DMS153 treated with DMSO at 0.1 percent for 48 hours (cell line): ENCODE data around the gene ANKH.

Source experiments
- DNase-seq: peaks from one replicate; lab custom pipeline; 2025; ENCODE audit not compliant: unreplicated experiment; lab: John Stamatoyannopoulos, UW

ANKH gene

DNA sequence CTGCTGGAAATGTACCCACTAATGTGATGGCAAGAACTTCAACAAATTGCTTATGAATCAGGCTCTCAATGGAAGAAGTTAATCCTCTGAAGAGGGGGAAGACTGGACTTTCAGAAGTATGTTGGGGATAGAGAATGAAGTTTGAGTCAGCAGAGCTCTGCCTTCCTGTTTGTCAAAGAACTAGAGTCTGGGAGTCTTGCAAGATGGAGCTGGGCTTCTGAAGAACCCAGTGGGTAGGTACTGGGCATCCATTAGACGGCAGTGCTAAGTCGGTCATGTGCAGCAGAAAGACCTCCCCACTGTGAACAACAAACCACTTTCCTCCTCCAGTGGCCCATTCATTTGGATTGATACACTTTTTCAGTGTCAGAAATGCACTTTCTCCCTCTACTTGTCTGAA lies 172.4 kb downstream of the ANKH start:
- DNase-seq = no peak

DNA sequence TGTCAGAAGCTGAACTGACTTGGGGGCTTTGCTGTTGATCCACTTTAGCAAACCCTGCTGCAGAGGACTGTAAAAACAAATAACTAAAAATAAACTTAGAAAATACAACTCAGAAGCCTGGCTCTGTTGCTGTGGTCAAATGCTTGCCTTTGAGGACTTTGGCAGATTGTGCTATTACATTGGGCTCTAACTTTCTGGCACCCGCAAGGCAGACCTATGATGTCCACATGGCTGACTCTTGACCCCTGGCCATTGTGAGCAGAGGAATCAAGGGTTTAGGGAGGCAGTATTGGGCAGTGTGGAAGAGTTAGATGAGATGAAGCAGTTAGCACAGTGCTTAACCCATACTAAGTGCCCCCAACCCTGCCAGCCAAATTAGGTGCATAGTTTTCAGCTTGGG lies 173.1 kb downstream of the ANKH start:
- DNase-seq = no peak

DNA sequence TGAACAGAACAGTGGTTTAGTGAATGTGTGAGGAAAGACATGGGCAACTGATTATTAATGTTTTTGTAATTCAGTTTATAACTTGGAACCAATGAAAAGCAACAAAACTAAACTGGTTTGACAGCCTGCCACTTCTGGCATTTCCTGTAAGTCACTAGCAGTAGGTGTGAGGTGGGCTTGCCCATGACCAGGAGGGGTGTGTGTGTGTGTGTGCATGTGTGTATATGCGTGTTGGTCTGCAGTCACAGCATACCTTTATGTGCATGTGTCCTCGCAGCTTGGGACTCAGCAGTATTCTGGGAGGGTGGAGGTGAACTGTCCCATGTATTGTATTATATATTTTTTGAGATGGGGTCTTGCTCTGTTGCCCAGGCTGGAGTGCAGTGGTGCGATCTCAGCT lies 174.7 kb downstream of the ANKH start:
- DNase-seq = no peak

DNA sequence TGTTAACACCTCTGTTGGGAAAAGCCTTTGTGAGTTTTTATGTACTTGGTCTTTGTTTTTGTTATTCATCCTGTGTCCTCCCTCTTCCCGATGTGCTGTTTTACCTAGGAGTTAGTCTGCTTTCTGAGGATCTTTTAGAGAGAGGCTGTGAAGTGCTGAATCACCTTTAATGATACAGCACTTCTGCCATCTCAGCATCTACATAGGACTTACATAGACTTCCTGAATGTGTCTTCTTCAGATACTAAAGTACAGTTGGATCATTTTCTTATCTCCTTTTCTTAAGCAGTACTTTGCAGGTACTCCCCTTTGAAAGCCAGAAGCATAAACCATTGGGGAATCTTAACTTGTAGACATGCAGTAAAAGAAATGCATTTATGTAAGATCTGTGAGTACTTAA lies 175.5 kb downstream of the ANKH start:
- no peak for DNase-seq

DNA sequence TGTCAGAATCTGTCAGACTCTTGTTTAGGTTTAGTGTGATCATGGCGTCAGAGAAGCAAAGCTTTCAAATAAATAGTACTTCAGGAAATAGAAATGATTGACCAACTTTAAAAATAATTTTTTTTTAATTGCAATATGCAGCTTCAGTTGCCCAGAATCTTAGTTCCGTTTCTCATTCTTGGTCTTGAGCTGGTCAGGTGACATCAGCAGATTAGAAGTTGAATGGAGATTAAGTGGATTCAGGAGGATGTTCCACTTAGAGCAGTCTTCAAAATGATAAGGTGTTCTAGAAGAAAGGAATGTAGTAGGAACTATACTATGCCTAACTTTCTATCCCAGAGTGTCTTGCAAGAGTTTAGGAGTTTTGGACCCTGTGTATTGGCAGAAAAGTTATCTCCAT lies 176.4 kb downstream of the ANKH start:
- no peak for DNase-seq

DNA sequence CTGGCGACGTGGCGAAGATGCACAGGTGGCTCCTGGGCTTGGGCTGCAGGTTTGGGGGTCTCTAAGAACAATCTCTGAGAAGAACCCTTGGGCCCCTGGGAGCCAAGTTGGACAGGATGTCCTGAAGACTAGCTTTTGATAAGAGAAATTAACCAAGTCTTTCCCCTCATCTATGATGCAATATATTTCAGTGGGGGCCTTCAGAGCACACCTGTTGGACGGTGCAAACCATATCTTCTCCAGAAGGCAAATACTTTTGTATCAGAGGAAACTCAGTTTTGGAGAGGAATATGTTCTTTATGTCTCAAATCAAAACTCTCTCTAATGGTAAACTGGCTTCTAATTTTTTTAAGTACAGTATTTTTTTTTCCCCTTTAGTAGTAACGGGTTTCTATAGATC lies 178.5 kb downstream of the ANKH start:
- DNase-seq = no peak

DNA sequence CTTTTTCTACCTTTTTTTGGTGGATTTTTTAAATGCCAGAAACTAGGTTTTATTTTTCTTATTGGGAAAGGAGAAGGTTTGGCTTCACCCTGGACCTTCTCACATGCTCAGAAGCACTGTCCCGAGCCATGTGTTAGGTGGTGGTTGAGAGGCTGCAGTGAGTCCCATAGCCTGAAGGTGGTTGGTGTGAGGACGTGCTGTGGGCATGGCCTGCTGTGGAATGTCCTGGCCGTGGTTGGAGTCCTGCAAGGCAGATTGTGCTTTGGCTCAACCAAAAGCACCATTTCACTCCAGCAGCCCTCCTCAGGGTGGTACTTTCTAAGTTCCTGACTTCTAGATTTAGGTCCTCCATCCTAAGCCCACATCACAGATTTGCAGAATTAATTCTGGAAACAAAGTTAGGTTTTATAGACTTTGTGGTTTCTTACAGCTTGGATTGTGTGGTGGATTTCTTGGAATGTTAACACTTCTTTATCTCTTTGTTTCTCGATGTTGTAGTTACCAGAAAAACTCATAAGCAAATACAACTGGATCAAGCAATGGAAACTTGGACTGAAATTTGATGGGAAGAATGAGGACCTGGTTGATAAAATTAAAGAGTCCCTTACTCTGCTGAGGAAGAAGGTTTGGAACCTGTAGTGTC lies 184.4 kb downstream of the ANKH start:
- DNase-seq = no peak

DNA sequence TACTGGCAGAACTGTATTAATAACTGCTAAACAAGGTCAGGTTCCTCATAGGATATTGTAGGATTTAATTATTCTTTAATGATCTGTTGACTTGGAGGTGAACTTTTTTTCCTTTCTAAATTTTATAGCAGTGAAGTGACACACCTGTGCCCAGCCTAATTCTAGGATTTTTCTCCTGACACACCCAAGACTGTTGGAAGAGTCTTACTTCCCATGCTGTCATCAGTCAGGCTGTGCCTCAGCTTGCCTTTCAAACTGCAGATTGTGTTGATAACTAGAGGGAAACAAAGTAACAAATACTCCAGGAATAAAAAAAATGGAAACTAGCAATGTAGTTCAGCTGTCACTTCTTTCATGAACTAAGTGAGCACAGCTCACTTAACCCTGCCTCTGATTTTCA lies 185.1 kb downstream of the ANKH start:
- DNase-seq = no peak

DNA sequence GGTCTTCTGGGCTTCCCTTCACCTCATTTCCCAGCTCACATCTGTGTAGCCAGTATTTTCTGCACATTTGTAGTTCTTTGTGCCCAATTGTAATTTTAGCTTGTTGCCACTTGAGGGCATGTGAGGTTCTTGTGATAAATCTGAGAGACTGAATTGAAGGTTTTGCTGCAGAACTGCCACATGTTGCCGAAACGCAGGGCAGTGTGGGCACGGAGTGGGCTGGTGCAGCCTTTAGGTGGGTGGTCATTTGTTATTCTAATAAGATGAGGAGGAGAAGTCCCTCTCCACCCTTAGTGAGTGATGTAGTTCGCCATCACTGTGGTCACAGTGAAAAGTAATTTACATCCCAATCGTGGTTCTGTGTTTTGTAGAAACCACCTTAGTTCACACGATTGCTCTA lies 185.8 kb downstream of the ANKH start:
- peak; percentile 71 for DNase-seq

DNA sequence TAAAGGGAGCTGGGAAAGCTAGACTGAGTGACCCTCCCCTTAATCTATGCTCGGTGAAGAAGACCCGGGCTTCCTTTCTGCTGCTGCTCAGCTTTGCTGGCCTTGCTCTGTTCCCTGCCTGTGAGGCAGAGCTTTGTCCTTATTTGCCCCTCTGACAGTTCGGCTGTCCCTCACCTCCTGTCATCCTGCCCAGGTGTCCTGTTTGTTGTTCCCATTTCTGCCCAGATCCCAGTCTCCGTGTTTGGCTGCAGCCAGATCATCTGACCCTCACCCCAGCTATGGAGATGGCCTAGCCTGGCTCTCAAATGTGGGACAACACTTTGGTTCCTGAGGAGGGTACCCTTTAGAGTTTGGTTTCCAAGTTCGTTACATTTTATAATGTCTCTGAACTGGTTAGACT lies 186.8 kb downstream of the ANKH start:
- no peak for DNase-seq

DNA sequence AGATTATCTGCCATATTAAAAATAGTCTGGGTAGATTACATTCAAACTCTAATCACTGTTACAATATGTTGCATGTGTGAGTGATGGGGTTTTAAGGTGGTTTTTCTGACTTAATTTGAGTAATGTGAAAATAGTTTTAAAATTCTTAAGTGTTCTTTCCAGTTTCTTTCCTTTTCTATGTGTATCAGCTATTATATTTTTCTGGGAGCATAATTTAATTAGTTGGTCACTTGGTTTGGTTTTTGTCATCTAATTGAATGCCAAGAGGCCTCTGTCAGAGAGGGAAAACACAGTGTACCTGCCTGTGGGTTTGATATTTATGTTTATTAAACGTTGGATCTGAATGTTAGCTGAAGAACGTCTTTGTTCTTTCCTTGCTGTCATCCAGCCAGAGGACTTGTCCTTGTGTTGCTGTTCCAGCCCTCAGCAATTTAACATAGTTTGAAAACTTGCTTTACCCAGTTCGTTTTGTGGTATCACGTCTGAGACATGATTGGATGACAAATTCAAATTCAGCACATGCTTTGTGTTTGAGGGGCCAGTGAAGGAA lies 187.6 kb downstream of the ANKH start:
- no peak for DNase-seq

DNA sequence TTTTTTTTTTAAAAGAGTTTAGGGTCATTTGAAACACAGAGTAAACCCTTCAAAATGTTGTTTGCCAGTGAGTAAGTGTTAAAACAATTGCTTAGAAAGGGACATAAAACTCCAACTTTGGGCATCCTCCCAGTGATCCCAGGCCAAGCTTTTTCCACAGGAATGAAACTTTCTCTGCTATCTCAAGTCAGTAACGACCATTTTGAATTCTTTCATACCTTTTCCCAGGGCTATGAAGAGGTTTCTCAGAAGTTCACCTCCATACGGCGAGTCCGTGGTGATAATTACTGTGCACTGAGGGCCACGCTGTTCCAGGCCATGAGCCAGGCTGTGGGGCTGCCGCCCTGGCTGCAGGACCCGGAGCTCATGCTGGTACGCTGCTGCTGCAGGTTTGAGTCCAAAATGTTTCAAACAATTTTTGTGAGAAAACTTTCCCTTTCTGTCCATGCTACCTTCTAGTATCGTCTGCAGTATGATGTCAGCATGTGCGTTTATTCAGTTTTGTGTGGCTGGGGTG lies 190.3 kb downstream of the ANKH start:
- DNase-seq = no peak

DNA sequence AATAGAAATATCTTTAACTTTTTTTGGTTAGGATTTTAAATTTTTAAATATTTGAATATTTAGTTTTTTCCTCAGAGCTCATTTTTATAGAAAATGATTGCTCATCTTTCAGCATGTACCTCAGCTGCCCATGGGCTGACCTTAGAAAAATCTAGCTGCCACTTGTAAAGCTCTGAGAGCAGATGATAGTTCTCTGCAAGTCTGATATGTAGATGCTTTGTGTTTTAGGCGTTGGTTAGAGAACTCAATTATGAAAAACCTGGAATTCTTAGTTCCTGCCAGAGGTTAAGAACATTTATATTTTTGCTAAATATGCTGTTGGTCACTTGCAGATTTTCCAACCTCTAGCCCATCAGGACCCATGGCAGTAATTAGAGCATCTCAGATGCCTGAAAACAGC lies 192.0 kb downstream of the ANKH start:
- no peak for DNase-seq

DNA sequence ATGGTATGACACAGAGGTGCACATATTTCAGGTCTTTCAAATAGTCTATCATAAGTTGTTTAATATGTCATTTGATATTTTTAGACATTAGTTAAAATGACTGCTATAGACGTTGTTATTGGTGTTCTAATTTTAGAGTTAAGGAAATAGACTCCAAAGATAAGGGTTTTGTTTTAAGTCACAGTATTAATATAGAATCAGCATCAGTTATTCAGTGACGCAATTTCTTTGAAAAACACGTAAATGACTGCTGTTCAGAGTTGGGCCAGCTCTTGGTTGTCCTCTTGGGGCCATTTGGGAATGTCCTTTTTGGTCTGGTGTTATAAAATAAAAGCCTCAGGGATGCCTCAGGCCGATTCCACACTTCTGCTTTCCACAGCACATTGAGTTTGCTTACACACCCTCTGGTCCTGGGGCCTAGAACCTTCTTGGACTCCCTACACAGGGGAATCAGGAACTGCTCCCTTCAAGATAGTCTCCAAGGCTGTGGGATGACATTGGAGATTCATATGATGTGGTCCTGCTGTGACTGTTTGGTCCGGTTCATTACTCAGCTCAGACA lies 192.7 kb downstream of the ANKH start:
- no peak for DNase-seq

DNA sequence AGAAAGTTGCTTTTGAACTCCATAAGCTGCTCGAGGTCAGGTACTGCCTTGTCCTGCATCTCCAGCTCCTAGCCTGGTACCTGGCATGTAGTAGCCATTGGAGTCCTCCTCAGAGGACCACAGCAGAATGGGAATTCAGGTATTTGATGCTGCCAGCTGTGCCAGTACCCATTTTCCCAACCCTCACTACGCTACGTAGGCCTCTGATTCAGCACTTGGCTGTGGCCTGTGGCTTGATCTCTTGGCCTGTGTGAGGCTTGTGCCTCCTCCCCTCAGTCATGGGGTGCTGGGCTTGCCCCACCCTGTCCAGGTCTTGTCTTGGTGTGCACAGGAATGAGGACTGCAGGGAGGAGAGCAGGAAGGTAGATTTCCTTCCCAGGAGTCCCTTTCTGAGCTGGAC lies 195.3 kb downstream of the ANKH start:
- no peak for DNase-seq

DNA sequence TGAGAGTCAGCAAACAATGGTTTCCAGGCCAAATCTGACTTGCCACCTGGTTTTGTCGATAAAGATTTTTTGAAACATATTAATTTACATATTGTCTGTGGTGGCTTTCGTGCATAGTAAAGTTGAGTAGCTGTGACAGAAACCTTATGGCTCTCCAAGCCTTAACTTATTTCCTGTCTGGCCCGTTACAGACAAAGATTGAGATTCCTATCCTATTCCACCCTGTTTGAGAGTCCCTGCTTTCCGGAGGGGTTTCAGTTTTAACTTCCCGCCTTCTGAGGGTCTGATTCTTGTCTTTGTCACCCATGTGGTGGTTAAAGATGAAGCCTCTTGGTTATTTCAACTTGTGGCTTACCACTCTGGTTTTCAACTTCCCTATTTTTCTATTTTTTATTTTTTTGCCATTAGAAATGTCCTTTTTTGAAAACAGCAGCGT lies 195.7 kb downstream of the ANKH start:
- no peak for DNase-seq

DNA sequence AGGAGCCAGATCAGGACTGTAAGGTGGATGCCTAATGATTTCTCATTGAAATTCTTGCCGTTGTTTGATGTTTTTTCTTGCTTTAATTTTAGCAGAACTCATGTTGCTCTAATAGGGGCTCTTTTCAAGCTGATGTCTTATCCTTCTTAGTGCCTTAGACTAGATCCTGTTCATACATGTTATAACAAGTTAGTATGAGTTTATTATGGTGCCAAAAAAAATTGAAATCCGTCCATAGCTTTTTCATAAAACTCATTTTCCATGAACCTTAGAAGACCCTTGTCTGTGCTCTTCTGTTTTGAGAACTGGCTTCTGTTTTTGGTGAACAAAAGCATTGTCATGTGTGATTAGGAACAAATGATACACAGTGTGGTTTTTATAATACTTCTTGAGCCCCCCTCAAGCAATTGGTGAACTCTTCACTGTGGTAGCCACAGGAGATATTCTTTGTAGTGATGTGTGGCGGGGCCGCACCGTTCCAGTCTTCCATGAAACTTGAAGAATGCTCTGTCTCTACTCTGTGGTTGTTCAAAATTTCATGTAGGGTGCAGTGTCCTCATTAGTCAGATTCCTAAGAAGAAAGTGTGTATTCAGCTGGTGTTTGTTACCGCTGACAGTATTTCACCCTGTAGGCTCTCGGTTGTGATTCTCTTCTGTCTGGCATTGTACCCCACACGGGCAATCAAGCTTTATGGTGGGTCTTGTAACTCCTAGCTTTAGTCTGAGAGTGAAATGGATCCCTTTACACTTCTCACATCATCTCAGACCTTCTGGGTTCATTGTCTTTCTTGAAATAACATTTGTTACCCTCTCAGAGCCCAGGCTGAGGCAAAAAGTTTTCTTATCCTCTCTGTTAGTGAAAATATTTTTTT lies 196.4 kb downstream of the ANKH start:
- no peak for DNase-seq

DNA sequence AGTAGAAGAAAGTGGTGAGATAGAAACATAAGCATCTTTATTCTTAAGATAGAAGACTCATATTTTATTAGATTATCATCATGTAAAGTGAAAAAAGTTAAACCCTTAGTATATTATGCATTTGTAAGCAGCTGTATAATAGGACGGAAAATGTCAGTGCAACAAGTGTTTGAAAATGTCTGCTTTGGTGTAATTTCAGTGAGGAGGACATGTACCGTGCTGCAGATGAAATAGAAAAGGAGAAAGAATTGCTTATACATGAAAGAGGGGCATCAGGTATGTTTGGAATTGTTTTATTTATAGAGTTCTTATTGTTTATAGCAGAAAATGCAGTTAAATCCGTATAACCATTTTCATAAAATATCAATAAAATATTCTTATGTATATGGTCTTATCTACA lies 198.1 kb downstream of the ANKH start:
- no peak for DNase-seq

DNA sequence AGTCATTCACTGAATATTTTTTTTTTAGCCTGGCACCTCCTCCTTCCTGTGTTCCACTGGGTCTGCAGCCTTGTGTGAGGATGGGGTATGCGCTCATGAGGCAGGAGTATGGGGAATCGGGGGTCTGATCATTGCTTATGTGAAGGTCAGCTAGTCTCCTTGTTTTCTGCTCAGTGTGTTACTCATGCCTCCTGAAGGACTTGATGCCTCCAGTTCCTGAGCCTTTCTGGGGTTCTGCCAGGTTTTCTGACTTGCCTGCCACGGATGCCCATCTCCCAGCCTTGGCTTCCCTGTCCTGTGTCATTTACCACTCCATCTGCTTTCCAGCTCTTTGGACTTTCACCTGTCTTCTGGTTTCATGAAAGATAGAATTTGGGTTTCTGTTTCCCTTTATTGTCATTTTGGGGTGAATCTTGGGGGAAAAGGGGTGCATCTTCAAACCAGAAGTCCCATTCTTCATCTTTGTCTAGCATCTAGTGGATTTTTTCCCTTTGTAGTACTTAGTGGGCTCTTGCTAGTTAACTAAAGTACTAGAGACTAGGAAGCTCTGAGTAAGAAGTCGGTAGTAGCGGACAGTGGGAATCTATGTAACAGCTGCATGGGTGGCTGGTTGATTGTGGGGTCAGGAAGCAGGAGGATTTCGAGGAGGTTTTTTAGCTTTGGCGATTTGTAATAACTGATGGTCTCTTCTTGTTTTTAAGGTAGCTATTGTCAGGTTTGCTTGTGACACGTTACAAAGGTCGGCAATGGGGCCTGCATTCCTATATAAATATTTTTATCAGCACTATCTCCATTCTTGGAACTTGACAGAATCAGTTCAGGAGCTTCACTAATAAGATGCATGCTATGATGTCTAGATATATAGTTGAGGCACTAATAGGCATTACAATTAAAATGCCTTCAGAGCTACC lies 198.8 kb downstream of the ANKH start:
- DNase-seq = no peak

DNA sequence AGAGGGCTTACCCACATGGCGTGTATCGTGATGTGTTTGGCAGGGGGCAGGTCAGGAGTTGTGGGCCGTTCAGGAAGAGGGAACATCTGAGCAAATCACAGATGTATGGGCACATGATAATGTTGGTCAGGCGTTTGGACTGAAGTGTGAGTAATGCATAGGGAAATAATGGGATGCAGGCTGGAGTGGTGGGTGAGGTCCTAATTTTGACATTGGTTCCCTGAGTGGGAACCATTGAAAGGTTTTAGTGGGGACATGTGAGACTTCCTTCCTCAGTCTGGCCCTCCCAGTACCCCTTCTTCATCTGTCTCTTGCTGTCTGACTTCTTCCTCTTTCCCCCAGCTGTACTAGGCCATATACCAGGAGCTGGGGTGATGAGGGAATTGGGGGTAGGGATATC lies 199.5 kb downstream of the ANKH start:
- no peak for DNase-seq

DNA sequence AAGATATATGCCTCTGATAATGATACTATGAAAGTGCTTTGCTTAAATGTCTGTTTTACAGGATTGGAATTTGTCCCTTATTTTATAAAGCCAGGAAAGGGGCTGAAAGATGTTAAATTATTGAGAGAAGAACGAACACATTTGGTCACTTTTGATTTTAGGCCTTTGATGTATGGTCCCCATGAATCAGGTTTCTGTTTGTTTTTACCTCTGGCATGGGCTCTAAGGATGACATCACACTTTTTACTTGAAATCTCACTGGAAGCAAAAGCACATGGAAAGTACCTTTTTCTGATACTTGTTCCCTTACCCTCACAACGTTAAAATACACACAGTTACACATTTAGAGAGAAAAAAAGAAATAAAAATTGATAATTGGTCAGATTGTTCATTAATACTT lies 200.2 kb downstream of the ANKH start:
- DNase-seq = no peak
